Naive thymus-derived CD4-positive, alpha-beta T cell (primary cell): Measurements from ENCODE around the gene NRIP2. TPM values are rescaled to one million over a fixed set of nuclear protein-coding genes. Genes with fewer than 3 reads are reported as not detected.

Experiments
- ATAC-seq: fragments of 150-1000 bp; cut with Tn5 transposase; 2 replicates; pipeline ENCODE4 v1.10.0; 2021; ENCODE audit warnings: mild to moderate bottlenecking, moderate library complexity
- CTCF ChIA-PET: fragments of 350-600 bp; sonication (Branson Sonifier 250); formaldehyde crosslinking; loops from one replicate; lab custom pipeline; 2021; ENCODE audit warnings: antibody characterized with exemption; lab: Charles Lee
- POLR2A ChIA-PET: fragments of 350-600 bp; sonication (Branson Sonifier 250); formaldehyde crosslinking; loops from one replicate; lab custom pipeline; 2021; ENCODE audit warnings: antibody characterized with exemption, inconsistent platforms; lab: Charles Lee
- DNase-seq, 9 donors: peaks; one replicate each; pipeline versions ENCODE4 v3.0.0 to v3.0.0-alpha.2; 2020 to 2022; ENCODE audit warnings: mixed read lengths in 1 of 9
- H3K27ac ChIP-seq: one replicate; pipeline ENCODE4 v1.7.0; 2013; ENCODE audit warnings: mild to moderate bottlenecking, low read depth, low read length, moderate library complexity
- H3K27me3 ChIP-seq, 2 donors: one replicate each; pipeline ENCODE4 v1.7.0; 2013; ENCODE audit warnings: low read length in 2 of 2, mild to moderate bottlenecking in 2 of 2, moderate library complexity in 2 of 2; ENCODE audit not compliant: control insufficient read depth in 2 of 2, insufficient read depth in 2 of 2
- H3K36me3 ChIP-seq, 3 experiments: 1 replicate in 2 of 3; 2 replicates in 1 of 3; pipeline ENCODE4 v1.7.0; 2013; ENCODE audit warnings: low read length in 3 of 3, mild to moderate bottlenecking in 3 of 3, moderate library complexity in 1 of 3; ENCODE audit not compliant: insufficient read depth in 3 of 3, control insufficient read depth in 2 of 3
- H3K4me1 ChIP-seq, 2 donors: one replicate each; pipeline ENCODE4 v1.7.0; 2013; ENCODE audit warnings: low read length in 2 of 2, mild to moderate bottlenecking in 2 of 2, moderate library complexity in 1 of 2; ENCODE audit not compliant: control insufficient read depth in 2 of 2, insufficient read depth in 2 of 2
- H3K4me3 ChIP-seq: 2 replicates; pipeline ENCODE4 v1.7.0; 2013; ENCODE audit warnings: mild to moderate bottlenecking, low read length
- H3K9me3 ChIP-seq, 3 experiments: 1 replicate in 2 of 3; 2 replicates in 1 of 3; pipeline ENCODE4 v1.7.0; 2013; ENCODE audit warnings: low read length in 3 of 3; ENCODE audit not compliant: control insufficient read depth in 2 of 3
- H3K27ac Mint-ChIP-seq, 9 donors: one replicate each; pipeline ENCODE4 v1.8.0; 2020 to 2022; ENCODE audit warnings: mixed read lengths in 9 of 9, mild to moderate bottlenecking in 8 of 9, moderate library complexity in 5 of 9, inconsistent platforms in 2 of 9
- H3K27me3 Mint-ChIP-seq, 5 donors: one replicate each; pipeline ENCODE4 v1.8.0; 2021 to 2022; ENCODE audit warnings: mixed read lengths in 5 of 5, mild to moderate bottlenecking in 1 of 5
- H3K36me3 Mint-ChIP-seq, 5 donors: one replicate each; pipeline ENCODE4 v1.8.0; 2020 to 2022; ENCODE audit warnings: mixed read lengths in 5 of 5, mild to moderate bottlenecking in 3 of 5, inconsistent platforms in 1 of 5
- H3K4me1 Mint-ChIP-seq, 7 donors: one replicate each; pipeline ENCODE4 v1.8.0; 2020 to 2022; ENCODE audit warnings: mixed read lengths in 7 of 7, mild to moderate bottlenecking in 3 of 7, inconsistent platforms in 1 of 7
- H3K4me3 Mint-ChIP-seq, 10 donors: one replicate each; pipeline ENCODE4 v1.8.0; 2020 to 2022; ENCODE audit warnings: mild to moderate bottlenecking in 10 of 10, mixed read lengths in 10 of 10, moderate library complexity in 6 of 10, inconsistent platforms in 2 of 10
- H3K9me3 Mint-ChIP-seq, 11 donors: one replicate each; pipeline ENCODE4 v1.8.0; 2020 to 2022; ENCODE audit warnings: mixed read lengths in 11 of 11, mild to moderate bottlenecking in 4 of 11, inconsistent platforms in 1 of 11, moderate library complexity in 1 of 11
- intact Hi-C, 2 donors: fragments of 100-400 bp; cut with micrococcal nuclease; formaldehyde crosslinking; loops; one replicate each; pipeline ENCODE4 v1.15.1; 2023
- polyA plus RNA-seq, 2 donors: library from polyadenylated mRNA; unstranded; fragments of 300-500 nt; fragmentation: Illumina TruSeq; gene quantifications; one replicate each; pipeline ENCODE4 v1.2.3, GENCODE V29; 2021
- total RNA-seq, 6 experiments: library from RNA in 5 of 6; stranded (reverse) in 5 of 6; gene quantifications; 1 replicate in 5 of 6; 2 replicates in 1 of 6; pipeline ENCODE4 v1.2.3 and lab custom pipeline; 2021 to 2026

The NRIP2 gene
- total and polyA plus RNA-seq, 7 experiments from 2014 or later: 1.6 to 2.0 TPM; not detected in 5

DNA sequence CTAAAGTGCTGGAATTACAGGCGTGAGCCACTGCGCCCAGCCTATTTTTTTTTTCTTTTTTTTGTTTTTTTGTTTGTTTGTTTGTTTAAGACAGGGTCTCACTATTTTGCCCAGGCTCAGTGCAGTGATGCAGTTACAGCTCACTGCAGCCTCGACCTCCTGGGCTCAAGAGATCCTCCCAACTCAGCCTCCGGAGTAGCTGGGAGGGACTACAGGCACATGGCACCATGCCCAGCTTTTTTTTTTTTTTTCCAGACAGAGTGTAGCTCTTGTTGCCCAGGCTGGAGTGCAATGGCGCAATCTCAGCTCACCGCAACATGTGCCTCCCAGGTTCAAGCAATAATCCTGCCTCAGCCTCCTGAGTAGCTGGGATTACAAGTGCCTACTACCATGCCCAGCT, 28.1 kb downstream of the NRIP2 start:
- Mint-ChIP-seq H3K36me3 (peaks cover 7 to 23% (median 12%) of the 10 kb centered on the region in 5 donors), H3K4me1 (peaks cover 0 to 4% (median 4%) of the 10 kb centered on the region in 7 donors), H3K27me3 (no peaks in the 10 kb centered on the region), H3K27ac (peak overlapping the region in 1 of 9 donors; percentile 67), H3K4me3 (no peak overlapping the region), H3K9me3 (no peaks in the 10 kb centered on the region)
- intact Hi-C loops: no loop called here
- ATAC-seq: no peak
- no peak overlapping the region for H3K27ac ChIP-seq
- no peak for DNase-seq
- no peaks in the 10 kb centered on the region for H3K27me3 ChIP-seq
- CTCF ChIA-PET: no interaction called here
- no peak overlapping the region for H3K4me3 ChIP-seq
- no peaks in the 10 kb centered on the region for H3K9me3 ChIP-seq
- H3K36me3 ChIP-seq: peaks cover 6 to 34% (median 10%) of the 10 kb centered on the region in 3 experiments
- H3K4me1 ChIP-seq: peaks cover 0 to 2% of the 10 kb centered on the region in 2 donors
- POLR2A ChIA-PET: no interaction called here

DNA sequence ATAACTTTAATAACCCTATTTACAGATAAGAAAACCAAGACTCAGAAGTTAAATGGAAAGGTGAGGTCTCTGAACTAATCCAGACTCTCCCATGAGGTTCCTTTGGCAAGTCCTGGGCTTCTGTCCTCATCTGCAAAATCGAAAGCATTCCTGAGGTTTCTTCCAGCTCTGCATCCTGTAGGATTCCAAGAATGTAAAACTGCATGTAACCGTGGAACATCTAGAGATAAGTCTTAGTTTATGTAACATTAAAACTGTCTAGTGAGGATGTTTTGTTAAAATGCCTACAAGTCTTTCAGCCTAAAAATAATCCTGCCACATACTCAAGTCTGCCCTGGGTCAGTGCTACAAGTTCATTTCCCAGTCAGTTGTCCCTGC, 29.7 kb downstream of the NRIP2 start:
- Mint-ChIP-seq H3K4me3 (no peak overlapping the region), H3K27ac (peak overlapping the region in 3 of 9 donors; percentile 13 to 36 (median 30)), H3K4me1 (no peaks in the 10 kb centered on the region), H3K9me3 (no peaks in the 10 kb centered on the region), H3K27me3 (no peaks in the 10 kb centered on the region), H3K36me3 (peaks cover 8 to 36% (median 13%) of the 10 kb centered on the region in 5 donors)
- no peaks in the 10 kb centered on the region for H3K9me3 ChIP-seq
- ChIA-PET POLR2A (no interaction called here), CTCF (no interaction called here)
- ATAC-seq: no peak
- no peak overlapping the region for H3K27ac ChIP-seq
- H3K4me3 ChIP-seq: no peak overlapping the region
- no peaks in the 10 kb centered on the region for H3K4me1 ChIP-seq
- H3K36me3 ChIP-seq: peaks cover 6 to 50% (median 14%) of the 10 kb centered on the region in 3 experiments
- intact Hi-C loops: no loop called here
- DNase-seq: no peak
- no peaks in the 10 kb centered on the region for H3K27me3 ChIP-seq

DNA sequence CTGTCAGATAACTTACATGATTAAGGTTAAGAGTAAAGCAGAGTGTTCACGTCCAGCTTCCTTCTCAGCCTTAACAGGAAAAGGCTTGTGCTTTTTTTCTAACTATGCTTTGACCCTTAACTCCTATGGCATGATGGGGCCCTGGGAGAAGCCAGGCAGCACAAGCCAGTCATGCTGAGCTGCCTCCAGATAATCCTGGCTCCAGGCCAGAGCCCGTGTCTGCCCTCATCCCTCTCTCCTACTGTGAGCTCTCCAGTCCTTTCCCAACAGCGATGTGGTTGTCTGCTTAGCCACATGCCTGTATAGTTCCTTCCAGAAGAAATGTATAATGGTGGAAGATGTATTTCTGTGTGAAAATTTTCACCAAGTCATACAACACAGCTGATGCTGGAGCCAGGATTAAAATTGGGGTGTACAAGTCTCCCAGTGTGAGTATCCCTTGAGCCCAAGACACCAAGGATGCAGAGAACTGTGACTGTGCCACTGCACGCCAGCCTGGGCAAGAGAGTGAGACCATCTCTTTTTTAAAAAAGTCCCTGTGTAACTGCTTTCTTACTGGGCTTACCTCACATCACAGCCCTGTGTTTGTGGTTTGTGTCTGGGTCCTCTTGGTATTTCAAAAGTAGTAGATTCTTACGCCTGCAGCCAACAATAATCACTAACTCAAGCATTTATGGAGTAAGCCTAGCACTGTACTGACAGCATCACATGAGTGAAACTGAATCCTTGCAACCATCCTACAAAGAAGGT, 30.3 kb downstream of the NRIP2 start:
- CTCF ChIA-PET: no interaction called here
- no peaks in the 10 kb centered on the region for H3K27me3 Mint-ChIP-seq
- Histone ChIP-seq H3K27me3 (no peaks in the 10 kb centered on the region), H3K4me3 (no peak overlapping the region), H3K36me3 (peaks cover 12 to 55% (median 19%) of the 10 kb centered on the region in 3 experiments), H3K27ac (no peak overlapping the region), H3K4me1 (no peaks in the 10 kb centered on the region), H3K9me3 (no peaks in the 10 kb centered on the region)
- DNase-seq: no peak
- POLR2A ChIA-PET: interaction anchor here (1.1 kb wide), 1 partner anchor 9 kb away, joined by 3 read pairs; no protein-coding TSS in a partner anchor
- no peak for ATAC-seq
- no peaks in the 10 kb centered on the region for H3K4me1 Mint-ChIP-seq
- peak overlapping the region in 5 of 9 donors; percentile 34 to 75 (median 41) for H3K27ac Mint-ChIP-seq
- peaks cover 11 to 41% (median 15%) of the 10 kb centered on the region in 5 donors for H3K36me3 Mint-ChIP-seq
- intact Hi-C loops: no loop called here
- H3K4me3 Mint-ChIP-seq: no peak overlapping the region
- H3K9me3 Mint-ChIP-seq: no peaks in the 10 kb centered on the region

DNA sequence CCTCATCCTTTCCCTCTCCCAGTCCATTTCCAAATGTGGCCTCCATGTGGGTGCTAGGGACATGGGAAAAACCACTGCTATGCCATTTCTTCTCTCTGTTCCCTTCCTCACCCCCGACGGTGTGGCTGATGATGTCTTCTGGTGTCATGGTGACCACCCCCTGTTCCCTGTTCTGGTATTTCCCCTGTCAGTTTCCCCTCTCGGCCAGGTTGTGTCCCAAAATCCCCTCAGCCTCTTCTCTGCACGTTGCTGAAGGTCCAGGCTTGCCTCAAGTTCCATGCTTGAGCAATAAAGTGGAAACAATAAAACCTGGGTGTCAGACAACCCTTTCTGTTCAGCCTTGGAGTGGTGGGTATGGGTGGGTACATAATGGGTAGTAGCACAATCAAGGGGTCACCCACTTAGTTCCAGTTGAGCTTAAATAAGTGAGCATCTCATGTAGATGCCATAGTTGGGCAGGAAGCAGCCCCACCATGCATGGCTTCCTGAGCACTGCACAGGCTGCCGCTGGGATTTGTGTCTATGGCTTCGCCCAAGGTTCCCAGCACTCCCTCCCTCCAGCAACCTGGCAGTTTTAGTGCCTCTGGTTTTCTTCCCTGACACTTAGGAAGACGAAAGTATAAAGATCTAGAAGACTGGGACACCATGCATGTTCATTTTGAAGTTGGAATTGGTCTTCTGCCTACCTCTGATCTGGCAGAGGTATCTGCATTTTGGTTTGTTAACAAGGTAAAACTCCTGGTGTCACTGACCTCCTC, 31.0 kb downstream of the NRIP2 start:
- Histone ChIP-seq H3K9me3 (no peaks in the 10 kb centered on the region), H3K4me3 (no peak overlapping the region), H3K4me1 (no peaks in the 10 kb centered on the region), H3K36me3 (peaks cover 19 to 63% (median 27%) of the 10 kb centered on the region in 3 experiments), H3K27ac (no peak overlapping the region), H3K27me3 (no peaks in the 10 kb centered on the region)
- Mint-ChIP-seq H3K36me3 (peaks cover 12 to 43% (median 21%) of the 10 kb centered on the region in 5 donors), H3K27ac (peak overlapping the region in 5 of 9 donors; percentile 3 to 75 (median 52)), H3K9me3 (no peaks in the 10 kb centered on the region), H3K4me1 (peaks cover 0 to 6% (median under 1%) of the 10 kb centered on the region in 7 donors), H3K27me3 (no peaks in the 10 kb centered on the region), H3K4me3 (no peak overlapping the region)
- CTCF ChIA-PET: no interaction called here
- intact Hi-C loops: no loop called here
- POLR2A ChIA-PET: interaction anchor here (1.1 kb wide), 1 partner anchor 9 kb away, joined by 3 read pairs; no protein-coding TSS in a partner anchor
- DNase-seq (no peak), ATAC-seq (no peak)

DNA sequence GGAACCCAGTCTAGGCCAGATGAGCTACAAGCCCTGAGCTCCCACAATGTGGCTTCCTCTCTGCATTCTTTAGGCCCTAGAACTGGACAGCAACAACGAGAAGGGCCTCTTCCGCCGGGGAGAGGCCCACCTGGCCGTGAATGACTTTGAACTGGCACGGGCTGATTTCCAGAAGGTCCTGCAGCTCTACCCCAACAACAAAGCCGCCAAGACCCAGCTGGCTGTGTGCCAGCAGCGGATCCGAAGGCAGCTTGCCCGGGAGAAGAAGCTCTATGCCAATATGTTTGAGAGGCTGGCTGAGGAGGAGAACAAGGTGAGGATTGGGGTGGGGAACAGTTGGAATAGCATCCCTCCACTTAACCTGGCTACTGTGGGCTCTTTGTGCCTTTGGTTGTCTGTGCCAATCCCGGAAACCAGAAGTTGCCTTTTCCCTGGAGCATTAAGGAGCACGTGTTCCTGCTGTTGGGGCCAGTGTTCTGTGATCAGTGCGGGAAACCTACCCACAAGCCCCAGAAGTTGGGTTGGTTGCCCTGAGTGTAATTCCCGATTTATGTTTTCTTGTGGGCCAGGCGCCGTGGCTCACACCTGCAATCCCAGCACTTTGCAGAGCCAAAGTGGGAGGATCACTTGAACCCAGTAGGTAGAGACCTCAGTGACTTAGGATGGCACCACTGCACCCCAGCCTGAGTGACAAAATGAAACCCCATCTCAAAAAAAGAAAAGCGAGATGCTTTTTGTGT, 33.6 kb downstream of the NRIP2 start:
- Mint-ChIP-seq H3K27ac (peak overlapping the region in 4 of 9 donors; percentile 1 to 74 (median 24)), H3K9me3 (no peaks in the 10 kb centered on the region), H3K27me3 (no peaks in the 10 kb centered on the region), H3K4me3 (no peak overlapping the region), H3K36me3 (peaks cover 16 to 46% (median 28%) of the 10 kb centered on the region in 5 donors), H3K4me1 (peaks cover 14 to 30% (median 17%) of the 10 kb centered on the region in 7 donors)
- no peaks in the 10 kb centered on the region for H3K9me3 ChIP-seq
- DNase-seq: no peak
- ChIA-PET CTCF (interaction anchor here (0.6 kb wide), 1 partner anchor 76 kb away, joined by 5 read pairs; the partner anchor contains the start of genes FOXM1 and RHNO1), POLR2A (interaction anchor here (1.1 to 1.2 kb wide), 2 partner anchors 9 to 109 kb away, joined by 3 to 4 read pairs; no protein-coding TSS in a partner anchor)
- H3K4me3 ChIP-seq: no peak overlapping the region
- no peak for ATAC-seq
- H3K4me1 ChIP-seq: peaks cover 3 to 8% of the 10 kb centered on the region in 2 donors
- peaks cover 25 to 79% (median 36%) of the 10 kb centered on the region in 3 experiments for H3K36me3 ChIP-seq
- H3K27me3 ChIP-seq: no peaks in the 10 kb centered on the region
- intact Hi-C loops: no loop called here
- H3K27ac ChIP-seq: no peak overlapping the region

DNA sequence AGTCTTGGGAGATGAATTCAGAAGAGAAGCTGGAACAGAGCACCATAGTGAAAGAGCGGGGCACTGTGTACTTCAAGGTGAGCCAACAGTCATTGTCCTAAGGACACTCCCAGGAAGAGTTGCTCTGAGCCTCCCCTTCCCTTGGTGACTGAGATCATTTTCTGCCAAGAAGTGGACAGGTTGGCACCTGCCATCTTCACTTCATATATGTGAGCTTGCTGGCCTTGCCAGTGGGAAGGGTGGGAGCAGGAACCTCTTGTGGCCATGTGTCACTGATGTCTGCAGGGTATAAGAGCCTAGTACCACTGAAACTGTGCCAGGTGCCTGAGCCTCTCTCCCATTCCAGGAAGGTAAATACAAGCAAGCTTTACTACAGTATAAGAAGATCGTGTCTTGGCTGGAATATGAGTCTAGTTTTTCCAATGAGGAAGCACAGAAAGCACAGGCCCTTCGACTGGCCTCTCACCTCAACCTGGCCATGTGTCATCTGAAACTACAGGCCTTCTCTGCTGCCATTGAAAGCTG, 34.7 kb downstream of the NRIP2 start:
- H3K36me3 ChIP-seq: peaks cover 25 to 79% (median 36%) of the 10 kb centered on the region in 3 experiments
- Mint-ChIP-seq H3K4me3 (no peak overlapping the region), H3K4me1 (peaks cover 17 to 31% (median 21%) of the 10 kb centered on the region in 7 donors), H3K9me3 (no peaks in the 10 kb centered on the region), H3K36me3 (peaks cover 16 to 44% (median 27%) of the 10 kb centered on the region in 5 donors), H3K27ac (peak overlapping the region in 1 of 9 donors; percentile 62), H3K27me3 (no peaks in the 10 kb centered on the region)
- H3K4me3 ChIP-seq: no peak overlapping the region
- ChIA-PET CTCF (interaction anchor here (1.3 kb wide), 1 partner anchor 13 kb away, joined by 4 read pairs; the partner anchor contains the start of gene ITFG2), POLR2A (interaction anchor here (1.1 to 1.9 kb wide), 2 partner anchors 10 to 108 kb away, joined by 4 to 6 read pairs; no protein-coding TSS in a partner anchor)
- H3K27ac ChIP-seq: no peak overlapping the region
- ATAC-seq (no peak), DNase-seq (no peak)
- intact Hi-C loops: no loop called here
- H3K9me3 ChIP-seq: no peaks in the 10 kb centered on the region
- H3K27me3 ChIP-seq: no peaks in the 10 kb centered on the region
- H3K4me1 ChIP-seq: peaks cover 4 to 11% of the 10 kb centered on the region in 2 donors
